ENCODE data around the gene FMO3.

The FMO3 gene

DNA sequence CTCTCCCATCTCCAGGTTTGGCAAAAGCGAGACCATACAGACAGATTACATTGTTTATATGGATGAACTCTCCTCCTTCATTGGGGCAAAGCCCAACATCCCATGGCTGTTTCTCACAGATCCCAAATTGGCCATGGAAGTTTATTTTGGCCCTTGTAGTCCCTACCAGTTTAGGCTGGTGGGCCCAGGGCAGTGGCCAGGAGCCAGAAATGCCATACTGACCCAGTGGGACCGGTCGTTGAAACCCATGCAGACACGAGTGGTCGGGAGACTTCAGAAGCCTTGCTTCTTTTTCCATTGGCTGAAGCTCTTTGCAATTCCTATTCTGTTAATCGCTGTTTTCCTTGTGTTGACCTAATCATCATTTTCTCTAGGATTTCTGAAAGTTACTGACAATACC lies 26.4 kb downstream of the FMO3 start:
- no peak for FAIRE-seq
- TF ChIP-seq POLR2A (IDR thresholded peaks at IDR 0.05; ENCODE audit: low read depth, low read length) (no peak), POLR2AphosphoS5 (IDR thresholded peaks at IDR 0.05; ENCODE audit: low read depth, low read length) (no peak), TAF1 (IDR thresholded peaks at IDR 0.05; ENCODE audit: borderline replicate concordance, low read depth, low read length) (no peak)

DNA sequence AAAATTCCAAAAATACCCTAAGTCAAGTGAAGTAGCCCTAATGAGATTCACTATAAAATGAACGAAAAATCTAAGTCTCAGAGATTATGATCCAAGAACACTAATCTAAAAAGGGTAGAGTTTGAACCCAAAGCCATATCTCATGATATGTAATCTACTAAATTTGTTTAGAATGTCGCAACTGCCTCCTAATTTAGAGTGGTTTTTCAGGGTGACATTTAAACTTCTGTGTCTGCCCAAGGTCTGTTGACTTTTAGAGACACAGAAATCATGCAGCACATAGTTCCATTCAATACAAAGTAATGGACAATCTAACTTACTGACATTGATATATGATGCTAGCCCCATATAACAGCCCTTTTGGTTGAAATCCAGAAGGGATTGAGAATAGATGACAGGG lies 28.9 kb downstream of the FMO3 start:
- no peak for TF ChIP-seq POLR2A (IDR thresholded peaks at IDR 0.05; ENCODE audit: low read depth, low read length)
- TF ChIP-seq POLR2AphosphoS5 (IDR thresholded peaks at IDR 0.05; ENCODE audit: low read depth, low read length) = no peak
- no peak for TF ChIP-seq TAF1 (IDR thresholded peaks at IDR 0.05; ENCODE audit: borderline replicate concordance, low read depth, low read length)
- DNase-seq (ENCODE audit: insufficient read length) = no peak
- no peak for FAIRE-seq

More for the DNA sequence above, 26.4 kb downstream of the FMO3 start:
- no peak for DNase-seq (ENCODE audit: insufficient read length)

DNA sequence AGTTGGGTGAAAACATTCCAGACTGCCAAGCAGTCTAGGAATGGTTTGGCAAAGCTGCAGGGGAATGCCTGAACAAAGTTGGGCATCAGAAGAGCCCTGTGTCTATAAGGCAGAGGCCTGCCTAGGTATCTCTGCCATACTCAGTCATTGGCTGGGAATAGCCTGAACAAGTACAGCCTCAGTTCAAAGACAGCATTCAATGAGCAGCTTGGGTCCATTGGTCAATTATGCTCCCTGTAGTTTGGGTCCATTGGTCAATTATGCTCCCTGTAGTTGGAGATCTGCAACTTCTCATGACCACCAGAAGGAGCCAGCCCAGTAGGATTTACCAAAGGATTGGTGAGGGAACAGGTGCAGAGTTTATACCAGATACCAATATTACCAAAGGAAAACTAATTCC lies 31.6 kb downstream of the FMO3 start:
- FAIRE-seq (no peak), DNase-seq (ENCODE audit: insufficient read length) (no peak)
- TF ChIP-seq TAF1 (IDR thresholded peaks at IDR 0.05; ENCODE audit: borderline replicate concordance, low read depth, low read length) (no peak), POLR2A (IDR thresholded peaks at IDR 0.05; ENCODE audit: low read depth, low read length) (no peak), POLR2AphosphoS5 (IDR thresholded peaks at IDR 0.05; ENCODE audit: low read depth, low read length) (no peak)

DNA sequence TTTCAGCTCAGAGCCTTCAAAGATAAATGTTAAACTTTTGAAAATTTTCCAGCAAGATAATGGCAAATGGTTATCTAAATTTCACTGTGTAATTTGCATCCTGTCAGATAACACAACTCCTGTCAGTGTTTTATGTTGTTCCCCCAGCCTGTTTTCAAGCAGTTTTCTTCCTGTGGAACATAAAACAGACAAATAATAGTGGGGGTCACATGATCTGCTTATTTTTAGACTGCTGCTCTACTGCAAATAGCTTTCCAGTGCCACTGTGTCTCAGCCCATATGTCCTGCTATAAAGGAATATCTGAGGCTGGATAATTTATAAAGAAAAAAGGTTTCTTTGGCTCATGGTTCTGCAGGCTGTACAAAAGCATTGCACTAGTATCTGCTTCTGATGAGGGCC lies 32.2 kb downstream of the FMO3 start:
- FAIRE-seq = no peak
- DNase-seq (ENCODE audit: insufficient read length) = no peak
- TF ChIP-seq POLR2A (IDR thresholded peaks at IDR 0.05; ENCODE audit: low read depth, low read length) = no peak
- no peak for TF ChIP-seq POLR2AphosphoS5 (IDR thresholded peaks at IDR 0.05; ENCODE audit: low read depth, low read length)
- no peak for TF ChIP-seq TAF1 (IDR thresholded peaks at IDR 0.05; ENCODE audit: borderline replicate concordance, low read depth, low read length)

DNA sequence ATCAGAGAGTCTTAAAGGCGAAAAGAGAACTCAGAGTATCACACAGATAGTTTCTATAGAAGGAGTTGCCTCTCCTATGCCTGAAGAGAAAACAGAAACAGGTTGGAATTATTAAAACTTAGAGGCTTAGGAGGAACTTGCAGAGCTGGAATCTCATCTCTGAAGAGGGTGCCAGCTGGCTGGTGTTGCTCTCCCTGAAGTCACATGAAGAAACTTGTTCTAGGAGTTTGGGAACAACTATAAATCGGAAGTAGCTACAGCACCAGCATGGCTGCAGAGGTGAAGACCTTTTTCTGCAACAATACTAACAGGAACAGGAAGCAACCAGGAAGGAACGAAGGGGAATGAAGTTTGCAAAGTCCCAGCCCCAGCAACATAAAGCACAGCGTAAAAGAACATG lies 35.8 kb downstream of the FMO3 start:
- TF ChIP-seq TAF1 (IDR thresholded peaks at IDR 0.05; ENCODE audit: borderline replicate concordance, low read depth, low read length) = no peak
- no peak for TF ChIP-seq POLR2A (IDR thresholded peaks at IDR 0.05; ENCODE audit: low read depth, low read length)
- TF ChIP-seq POLR2AphosphoS5 (IDR thresholded peaks at IDR 0.05; ENCODE audit: low read depth, low read length) = no peak
- FAIRE-seq (no peak), DNase-seq (ENCODE audit: insufficient read length) (no peak)

DNA sequence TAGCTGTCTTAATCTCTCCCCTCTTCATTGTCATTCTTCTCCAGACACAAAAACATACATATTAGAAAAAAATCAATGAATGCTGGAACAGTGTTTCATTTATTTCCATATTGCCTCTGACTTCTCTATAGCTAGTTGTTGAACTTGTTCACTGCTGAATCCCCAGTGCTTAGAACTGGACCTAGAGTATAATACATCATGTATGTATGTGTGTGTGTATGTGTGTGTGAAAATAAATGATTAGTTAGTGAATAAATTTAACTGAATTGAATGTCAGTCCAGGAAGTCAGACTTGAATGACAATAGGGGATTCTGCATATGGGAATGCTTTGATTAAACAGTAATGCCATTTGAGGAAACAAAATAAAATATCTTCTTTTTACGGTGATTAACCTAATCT lies 36.4 kb downstream of the FMO3 start:
- TF ChIP-seq TAF1 (IDR thresholded peaks at IDR 0.05; ENCODE audit: borderline replicate concordance, low read depth, low read length) (no peak), POLR2AphosphoS5 (IDR thresholded peaks at IDR 0.05; ENCODE audit: low read depth, low read length) (no peak), POLR2A (IDR thresholded peaks at IDR 0.05; ENCODE audit: low read depth, low read length) (no peak)
- FAIRE-seq (no peak), DNase-seq (ENCODE audit: insufficient read length) (no peak)

DNA sequence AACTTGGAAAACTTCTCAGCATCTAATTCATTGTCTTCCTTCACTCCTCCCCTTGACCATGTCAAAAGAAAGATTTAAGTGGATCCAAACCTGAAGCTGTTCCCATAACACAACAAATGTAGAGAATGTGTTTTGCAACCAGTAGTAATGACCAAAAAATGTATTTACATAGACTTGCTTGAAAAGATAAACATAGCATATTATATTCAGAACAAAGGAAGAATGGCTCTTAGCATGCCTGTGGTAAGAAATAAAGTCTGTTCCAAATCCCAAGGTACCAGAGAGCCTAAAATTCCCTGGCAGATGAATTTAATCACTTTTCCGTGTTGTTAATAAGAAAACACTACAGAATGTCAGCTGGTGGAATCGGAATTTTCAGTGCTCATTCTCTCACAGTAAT lies 36.8 kb downstream of the FMO3 start:
- no peak for TF ChIP-seq TAF1 (IDR thresholded peaks at IDR 0.05; ENCODE audit: borderline replicate concordance, low read depth, low read length)
- TF ChIP-seq POLR2A (IDR thresholded peaks at IDR 0.05; ENCODE audit: low read depth, low read length) = no peak
- no peak for TF ChIP-seq POLR2AphosphoS5 (IDR thresholded peaks at IDR 0.05; ENCODE audit: low read depth, low read length)
- DNase-seq (ENCODE audit: insufficient read length) (no peak), FAIRE-seq (no peak)

DNA sequence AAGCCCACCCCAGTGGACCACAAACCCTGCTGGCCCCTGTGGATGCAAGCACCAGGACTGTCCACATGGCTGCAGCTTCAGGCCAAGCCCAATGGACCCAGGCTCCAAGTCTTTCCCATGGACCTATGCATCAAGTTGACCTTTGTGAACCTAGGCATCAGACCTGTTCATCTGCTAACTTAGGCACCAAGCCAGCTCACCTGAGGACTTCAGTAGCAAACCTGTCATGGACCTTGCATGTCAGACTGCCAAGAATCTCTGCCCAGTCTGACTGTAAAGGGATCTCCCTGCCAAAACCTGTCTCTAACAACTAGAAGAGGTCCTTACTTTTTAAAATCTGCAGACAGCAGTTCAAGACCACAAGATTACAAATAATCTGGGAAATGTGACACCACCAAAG lies 37.8 kb downstream of the FMO3 start:
- DNase-seq (ENCODE audit: insufficient read length) (no peak), FAIRE-seq (no peak)
- TF ChIP-seq POLR2AphosphoS5 (IDR thresholded peaks at IDR 0.05; ENCODE audit: low read depth, low read length) (no peak), TAF1 (IDR thresholded peaks at IDR 0.05; ENCODE audit: borderline replicate concordance, low read depth, low read length) (no peak), POLR2A (IDR thresholded peaks at IDR 0.05; ENCODE audit: low read depth, low read length) (no peak)

DNA sequence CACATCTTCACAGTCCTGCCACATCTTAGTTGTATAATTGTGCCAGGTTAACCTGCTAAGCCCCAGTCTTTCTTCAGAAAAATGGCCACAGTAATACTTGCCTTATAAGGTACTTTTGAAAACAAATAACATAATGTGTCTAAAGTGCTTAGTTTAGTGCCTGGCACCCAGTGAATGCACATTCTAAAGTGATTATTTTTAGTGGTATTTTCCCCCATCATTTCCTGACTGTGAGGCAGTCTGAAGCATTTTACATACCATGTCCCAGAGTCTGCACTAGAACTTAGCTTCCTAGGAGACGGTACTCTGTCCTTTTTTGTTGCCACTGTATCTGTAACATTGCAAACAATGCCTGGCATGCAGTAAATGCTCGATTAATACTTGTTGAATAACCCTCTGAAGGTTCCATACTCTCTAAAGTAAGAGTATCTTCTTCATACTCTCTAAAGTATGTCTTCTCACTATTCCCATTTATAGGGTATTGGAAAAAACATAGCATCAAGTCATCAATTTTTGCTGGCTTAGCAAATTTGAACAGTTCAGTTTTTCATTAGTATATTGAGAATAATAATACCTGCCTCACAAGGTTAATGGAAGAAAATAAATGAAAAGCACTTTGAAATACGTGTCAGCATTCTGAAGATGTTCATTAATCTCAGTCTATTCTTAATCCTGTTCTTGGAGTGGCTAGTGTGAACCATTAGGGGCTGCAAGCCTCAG lies 43.7 kb downstream of the FMO3 start:
- no peak for TF ChIP-seq POLR2AphosphoS5 (IDR thresholded peaks at IDR 0.05; ENCODE audit: low read depth, low read length)
- TF ChIP-seq POLR2A (IDR thresholded peaks at IDR 0.05; ENCODE audit: low read depth, low read length) = no peak
- TF ChIP-seq TAF1 (IDR thresholded peaks at IDR 0.05; ENCODE audit: borderline replicate concordance, low read depth, low read length) = no peak
- DNase-seq (ENCODE audit: insufficient read length) = no peak
- no peak for FAIRE-seq

DNA sequence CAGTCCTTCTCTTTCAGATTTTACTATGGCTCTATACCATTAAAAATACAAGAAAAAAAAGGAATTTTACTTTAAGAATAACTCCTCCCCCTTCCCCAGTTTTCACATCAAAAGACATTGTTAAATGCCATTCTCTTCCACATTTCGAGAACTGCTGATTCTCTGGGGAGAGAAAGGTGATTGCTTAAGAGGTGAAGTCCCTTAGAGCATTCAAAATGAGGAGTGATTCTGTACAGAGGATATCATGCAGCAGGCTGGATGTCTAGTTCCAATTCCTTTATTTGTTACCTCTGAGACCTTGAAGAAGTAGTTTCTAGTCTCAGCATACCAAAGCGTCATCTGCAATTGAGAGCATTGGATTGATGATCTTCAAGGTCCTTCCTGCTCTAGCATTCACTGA lies 46.9 kb downstream of the FMO3 start:
- no peak for DNase-seq (ENCODE audit: insufficient read length)
- TF ChIP-seq POLR2AphosphoS5 (IDR thresholded peaks at IDR 0.05; ENCODE audit: low read depth, low read length) = no peak
- no peak for TF ChIP-seq TAF1 (IDR thresholded peaks at IDR 0.05; ENCODE audit: borderline replicate concordance, low read depth, low read length)
- TF ChIP-seq POLR2A (IDR thresholded peaks at IDR 0.05; ENCODE audit: low read depth, low read length) = no peak
- FAIRE-seq = no peak

DNA sequence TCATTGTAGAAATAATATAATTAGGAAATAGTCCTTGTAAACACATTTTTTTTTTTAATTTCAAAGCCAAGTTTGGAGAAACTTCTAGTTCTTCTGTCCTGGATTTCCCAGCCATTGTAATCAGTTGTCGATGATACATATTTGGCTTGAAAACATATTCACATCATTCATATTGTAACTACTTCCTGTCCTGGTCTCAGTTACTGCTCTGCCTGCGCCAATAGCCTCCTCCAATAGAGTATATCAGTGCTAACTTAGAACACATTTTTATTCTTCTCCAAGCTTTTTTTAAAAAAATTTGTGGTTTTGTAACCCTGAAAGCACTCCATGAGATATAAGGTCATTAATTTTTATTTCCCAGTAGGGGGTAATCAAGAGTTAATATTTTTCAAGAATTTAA lies 48.3 kb downstream of the FMO3 start:
- TF ChIP-seq POLR2AphosphoS5 (IDR thresholded peaks at IDR 0.05; ENCODE audit: low read depth, low read length) (no peak), TAF1 (IDR thresholded peaks at IDR 0.05; ENCODE audit: borderline replicate concordance, low read depth, low read length) (no peak), POLR2A (IDR thresholded peaks at IDR 0.05; ENCODE audit: low read depth, low read length) (no peak)
- FAIRE-seq (no peak), DNase-seq (ENCODE audit: insufficient read length) (no peak)

DNA sequence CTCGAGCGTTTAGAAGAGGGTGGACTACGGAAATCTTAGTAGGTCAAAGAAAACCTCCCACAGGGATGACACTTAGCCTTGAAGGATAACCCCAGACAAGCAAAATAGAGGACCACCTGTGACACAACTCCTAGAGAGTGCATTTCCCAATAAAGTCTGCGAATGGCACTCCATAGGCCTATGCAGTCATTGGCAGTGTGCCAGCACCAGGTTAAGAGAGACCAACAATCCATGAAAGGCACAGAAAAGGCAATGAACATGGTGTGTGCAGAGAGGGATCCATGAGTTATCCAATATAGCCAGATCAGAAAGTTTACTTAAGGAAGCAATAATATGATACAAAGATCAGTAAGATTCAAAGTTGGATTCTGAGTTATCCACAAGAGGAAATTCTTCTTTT lies 49.2 kb downstream of the FMO3 start:
- DNase-seq (ENCODE audit: insufficient read length) = no peak
- no peak for FAIRE-seq

More for the DNA sequence above, 49.2 kb downstream of the FMO3 start:
- no peak for TF ChIP-seq POLR2A (IDR thresholded peaks at IDR 0.05; ENCODE audit: low read depth, low read length)
- TF ChIP-seq TAF1 (IDR thresholded peaks at IDR 0.05; ENCODE audit: borderline replicate concordance, low read depth, low read length) = no peak
- TF ChIP-seq POLR2AphosphoS5 (IDR thresholded peaks at IDR 0.05; ENCODE audit: low read depth, low read length) = no peak

Measured in GM12892 (cell line).